ENCODE measurements around the gene ATAD3A.
"Not testable (repeated sequence)": the region's sequence is repeated elsewhere in the genome, so short reads cannot be mapped to it uniquely, and the experiment has no call there.

The ATAD3A gene

GRCh38 chr1:1540818-1541628 is 29.1 kb downstream of the ATAD3A start:
- DNase-seq: no peak

- no peak for DNase-seq
Measured at GRCh38 chr1:1541956-1542765, 30.2 kb downstream of the ATAD3A start.

- DNase-seq: no peak
Measured at GRCh38 chr1:1542766-1543705, 31.1 kb downstream of the ATAD3A start.

GRCh38 chr1:1543706-1544099 is 31.7 kb downstream of the ATAD3A start:
- no peak for DNase-seq

GRCh38 chr1:1544544-1544943 is 32.6 kb downstream of the ATAD3A start:
- no peak for DNase-seq

- no peak for DNase-seq
Measured at GRCh38 chr1:1545946-1546737, 34.2 kb downstream of the ATAD3A start.

- no peak for DNase-seq
Measured at GRCh38 chr1:1547011-1547410, 35.0 kb downstream of the ATAD3A start.

- DNase-seq: no peak
Measured at GRCh38 chr1:1547476-1547875, 35.5 kb downstream of the ATAD3A start.

- DNase-seq: no peak
Measured at GRCh38 chr1:1548591-1548990, 36.6 kb downstream of the ATAD3A start.

- DNase-seq: no peak
Measured at GRCh38 chr1:1550087-1550486, 38.1 kb downstream of the ATAD3A start.

- DNase-seq: no peak
Measured at GRCh38 chr1:1550591-1551432, 38.9 kb downstream of the ATAD3A start.

- no peak for DNase-seq
Measured at GRCh38 chr1:1551524-1552262, 39.7 kb downstream of the ATAD3A start.

- DNase-seq: no peak
Measured at GRCh38 chr1:1552263-1552639, 40.3 kb downstream of the ATAD3A start.

GRCh38 chr1:1553821-1554494 is 42.0 kb downstream of the ATAD3A start:
- no peak for DNase-seq

GRCh38 chr1:1554550-1554925 is 42.6 kb downstream of the ATAD3A start:
- DNase-seq: no peak

- DNase-seq: no peak
Measured at GRCh38 chr1:1554926-1555915, 43.3 kb downstream of the ATAD3A start.

GRCh38 chr1:1556505-1556904 is 44.5 kb downstream of the ATAD3A start:
- DNase-seq: no peak

GRCh38 chr1:1556961-1557360 is 45.0 kb downstream of the ATAD3A start:
- DNase-seq: not testable (repeated sequence)

- DNase-seq: not testable (repeated sequence)
Measured at GRCh38 chr1:1557688-1558087, 45.7 kb downstream of the ATAD3A start.

Data from GF-D8 (cell line).